Astrocyte (in vitro differentiated cells and primary cell): ENCODE data around the gene CERS6.

Experiments used
- CTCF ChIP-seq: IDR thresholded peaks from 2 replicates; pipeline ENCODE4 v1.5.1; 2011; ENCODE audit warnings: low read depth, mild to moderate bottlenecking, inconsistent platforms, low read length, moderate library complexity; ENCODE audit not compliant: insufficient read depth
- EZH2 ChIP-seq: IDR thresholded peaks from 2 replicates; pipeline ENCODE4 v1.6.1; 2012; ENCODE audit warnings: mild to moderate bottlenecking, low read length, inconsistent platforms; ENCODE audit not compliant: insufficient read depth

DNA sequence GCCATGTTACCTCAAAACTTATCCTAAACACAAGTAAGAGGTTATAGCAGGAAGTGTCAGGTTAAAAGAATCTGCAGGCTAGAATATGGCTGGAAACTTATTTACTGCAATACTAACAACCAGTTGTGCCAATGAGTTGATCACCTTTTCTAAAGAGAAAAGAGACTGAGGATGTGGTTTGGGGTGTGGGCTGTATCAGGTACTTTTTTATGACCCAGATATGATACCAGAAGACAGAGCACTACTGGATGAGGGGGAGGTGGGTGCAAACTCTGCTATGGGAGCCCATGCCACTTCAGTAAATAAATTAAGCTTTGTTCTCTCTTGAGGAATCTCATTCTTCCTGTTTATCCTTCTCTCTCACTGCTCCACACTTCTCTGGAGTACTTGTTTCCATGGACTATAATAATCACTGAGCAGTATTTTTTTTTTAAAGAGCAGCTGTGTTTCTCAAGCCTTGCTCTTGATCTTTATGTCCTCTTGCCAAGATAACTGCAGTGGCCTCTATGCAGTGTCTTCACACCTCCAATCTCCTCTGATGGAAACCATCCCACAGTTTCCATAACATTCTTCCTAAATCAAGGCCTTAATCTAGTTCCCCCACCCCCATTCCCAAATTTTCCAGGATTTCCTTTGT lies 295.1 kb downstream of the CERS6 start:
- no peak for TF ChIP-seq CTCF
- no peak for TF ChIP-seq EZH2
